Epithelial cell of proximal tubule (primary cell): ENCODE results near the gene RPS27L. TPM values are rescaled to one million over a fixed set of nuclear protein-coding genes. Genes with fewer than 3 reads are reported as not detected.

Experiments used
- DNase-seq: peaks from one replicate; pipeline ENCODE4 v3.0.0-alpha.2; 2011; ENCODE audit warnings: low read depth
- H3K4me3 ChIP-seq: 2 replicates; pipeline ENCODE4 v1.5.1; 2011; ENCODE audit warnings: low read depth, mild to moderate bottlenecking, low read length
- total RNA-seq: library from RNA; depleted of rRNA; stranded (reverse); fragments of >200 nt; gene quantifications from 2 replicates; pipeline ENCODE4 v1.2.3, GENCODE V29; 2015
- TF ChIP-seq, protein P1 (sequence below): conservative IDR thresholded peaks from 2 replicates; pipeline ENCODE4 v1.5.1; 2012; ENCODE audit warnings: low read depth, mild to moderate bottlenecking, low read length

The RPS27L gene
- total RNA-seq, 1 donor from 2014 or later, result 231 TPM

DNA sequence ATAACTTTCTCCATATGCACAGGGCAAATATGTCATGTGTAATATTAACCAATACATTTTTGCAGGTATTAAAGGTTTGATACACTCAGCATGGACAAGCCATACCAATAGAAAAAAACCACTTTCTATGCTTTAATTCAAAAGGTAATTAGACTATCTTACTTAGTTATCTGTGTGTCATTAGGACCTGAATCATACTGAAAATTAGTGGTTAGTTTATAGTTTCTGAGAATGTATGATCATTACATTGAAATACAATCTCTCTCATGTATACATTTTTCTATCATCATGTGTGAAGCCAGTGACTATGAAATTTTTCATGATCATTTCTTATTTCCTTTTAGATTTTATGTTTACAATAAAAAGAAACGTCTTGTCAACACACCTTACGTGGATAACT, 16.3 kb downstream of the RPS27L start:
- DNase-seq, result no peak
- H3K4me3 ChIP-seq, result no peak overlapping the region
- TF ChIP-seq, protein P1, sequence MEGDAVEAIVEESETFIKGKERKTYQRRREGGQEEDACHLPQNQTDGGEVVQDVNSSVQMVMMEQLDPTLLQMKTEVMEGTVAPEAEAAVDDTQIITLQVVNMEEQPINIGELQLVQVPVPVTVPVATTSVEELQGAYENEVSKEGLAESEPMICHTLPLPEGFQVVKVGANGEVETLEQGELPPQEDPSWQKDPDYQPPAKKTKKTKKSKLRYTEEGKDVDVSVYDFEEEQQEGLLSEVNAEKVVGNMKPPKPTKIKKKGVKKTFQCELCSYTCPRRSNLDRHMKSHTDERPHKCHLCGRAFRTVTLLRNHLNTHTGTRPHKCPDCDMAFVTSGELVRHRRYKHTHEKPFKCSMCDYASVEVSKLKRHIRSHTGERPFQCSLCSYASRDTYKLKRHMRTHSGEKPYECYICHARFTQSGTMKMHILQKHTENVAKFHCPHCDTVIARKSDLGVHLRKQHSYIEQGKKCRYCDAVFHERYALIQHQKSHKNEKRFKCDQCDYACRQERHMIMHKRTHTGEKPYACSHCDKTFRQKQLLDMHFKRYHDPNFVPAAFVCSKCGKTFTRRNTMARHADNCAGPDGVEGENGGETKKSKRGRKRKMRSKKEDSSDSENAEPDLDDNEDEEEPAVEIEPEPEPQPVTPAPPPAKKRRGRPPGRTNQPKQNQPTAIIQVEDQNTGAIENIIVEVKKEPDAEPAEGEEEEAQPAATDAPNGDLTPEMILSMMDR, result no peak

GRCh38 chr15:63136742-63137141, 20.5 kb downstream of the RPS27L start:
- DNase-seq, result no peak
- H3K4me3 ChIP-seq, result no peak overlapping the region
- TF ChIP-seq, protein P1, result no peak

- no peak overlapping the region for H3K4me3 ChIP-seq
- TF ChIP-seq, protein P1, result no peak
- no peak for DNase-seq
Observed at GRCh38 chr15:63135804-63136203, 21.5 kb downstream of the RPS27L start.

GRCh38 chr15:63135281-63135680, 22.0 kb downstream of the RPS27L start:
- TF ChIP-seq, protein P1, result no peak
- DNase-seq, result no peak
- H3K4me3 ChIP-seq, result no peak overlapping the region

- H3K4me3 ChIP-seq, result no peak overlapping the region
- TF ChIP-seq, protein P1, result no peak
- DNase-seq, result no peak
Observed at GRCh38 chr15:63134245-63134985, 22.9 kb downstream of the RPS27L start.

GRCh38 chr15:63133786-63134185, 23.5 kb downstream of the RPS27L start:
- H3K4me3 ChIP-seq, result no peak overlapping the region
- TF ChIP-seq, protein P1, result no peak
- DNase-seq, result no peak

GRCh38 chr15:63126726-63127125, 30.6 kb downstream of the RPS27L start:
- TF ChIP-seq, protein P1, result no peak
- DNase-seq, result no peak
- no peak overlapping the region for H3K4me3 ChIP-seq
